Measurements from ENCODE around the gene ZFP36L2.

DNA sequence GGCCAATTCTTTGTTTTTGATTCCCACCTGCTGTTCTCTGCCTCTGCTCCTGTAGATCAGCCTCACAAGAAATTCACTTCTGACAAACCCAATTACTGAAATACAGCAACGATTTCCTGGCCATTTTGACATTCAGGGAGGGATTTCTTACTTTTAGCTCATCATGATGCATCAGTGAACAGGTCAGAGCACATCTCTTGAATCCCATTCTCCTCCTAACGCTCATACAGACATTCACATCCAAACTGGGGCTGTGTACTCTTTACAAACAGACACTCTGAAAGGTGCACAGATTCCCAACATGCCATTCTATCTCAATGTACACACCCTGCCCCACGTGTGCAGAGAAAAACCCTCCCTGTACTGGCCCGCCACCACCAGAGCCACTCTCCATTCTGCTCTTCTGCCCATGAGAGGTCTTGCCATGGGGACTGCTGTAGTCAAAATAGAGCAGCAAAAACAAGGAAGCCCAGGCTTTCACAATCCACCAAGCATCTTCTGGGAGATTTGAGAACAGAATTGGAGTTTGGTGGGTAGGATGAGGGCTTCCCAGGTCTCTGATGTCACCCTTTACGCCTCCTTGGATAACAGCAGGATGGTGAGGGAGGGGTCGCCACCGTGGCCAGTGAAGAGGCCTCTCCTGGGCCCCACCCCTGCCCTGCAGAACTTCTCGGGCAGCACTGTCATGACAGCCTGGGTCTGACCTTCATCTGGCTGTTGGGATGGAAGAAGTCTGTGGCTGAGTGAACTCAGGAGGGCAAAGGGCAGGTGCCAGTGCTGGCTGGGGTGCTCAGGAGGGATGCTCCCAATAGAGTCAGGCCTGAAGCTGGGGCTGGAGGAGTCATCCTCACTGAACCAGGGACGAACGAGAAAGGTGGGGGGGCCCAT is 41.9 kb upstream of the ZFP36L2 start:
- TF ChIP-seq, protein P1, sequence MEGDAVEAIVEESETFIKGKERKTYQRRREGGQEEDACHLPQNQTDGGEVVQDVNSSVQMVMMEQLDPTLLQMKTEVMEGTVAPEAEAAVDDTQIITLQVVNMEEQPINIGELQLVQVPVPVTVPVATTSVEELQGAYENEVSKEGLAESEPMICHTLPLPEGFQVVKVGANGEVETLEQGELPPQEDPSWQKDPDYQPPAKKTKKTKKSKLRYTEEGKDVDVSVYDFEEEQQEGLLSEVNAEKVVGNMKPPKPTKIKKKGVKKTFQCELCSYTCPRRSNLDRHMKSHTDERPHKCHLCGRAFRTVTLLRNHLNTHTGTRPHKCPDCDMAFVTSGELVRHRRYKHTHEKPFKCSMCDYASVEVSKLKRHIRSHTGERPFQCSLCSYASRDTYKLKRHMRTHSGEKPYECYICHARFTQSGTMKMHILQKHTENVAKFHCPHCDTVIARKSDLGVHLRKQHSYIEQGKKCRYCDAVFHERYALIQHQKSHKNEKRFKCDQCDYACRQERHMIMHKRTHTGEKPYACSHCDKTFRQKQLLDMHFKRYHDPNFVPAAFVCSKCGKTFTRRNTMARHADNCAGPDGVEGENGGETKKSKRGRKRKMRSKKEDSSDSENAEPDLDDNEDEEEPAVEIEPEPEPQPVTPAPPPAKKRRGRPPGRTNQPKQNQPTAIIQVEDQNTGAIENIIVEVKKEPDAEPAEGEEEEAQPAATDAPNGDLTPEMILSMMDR (IDR thresholded peaks at IDR 0.05) = no peak
- TF ChIP-seq POLR2A (IDR thresholded peaks at IDR 0.05) (no peak), EP300 (IDR thresholded peaks at IDR 0.05) (no peak)

Measured in tibial nerve (tissue), 4 donors.